IMR-90 (cell line): ENCODE measurements around the gene ABI3BP. TPM values are rescaled to one million over a fixed set of nuclear protein-coding genes. Genes with fewer than 3 reads are reported as not detected.
"Not testable (repeated sequence)": the region's sequence is repeated elsewhere in the genome, so short reads cannot be mapped to it uniquely, and the experiment has no call there.

ENCODE experiments used
- ATAC-seq: fragments of 200-7000 bp; cut with Tn5 transposase; 2 replicates; pipeline ENCODE4 v1.9.1; 2020; ENCODE audit warnings: low read depth, mild to moderate bottlenecking, moderate library complexity
- BruUV-seq: library from RNA; stranded (reverse); fragments of 400-500 nt; replicated peaks from 2 replicates; lab custom pipeline; 2021; lab: Mats Ljungman, UMichigan
- CTCF ChIA-PET: fragments of 300-600 bp; formaldehyde crosslinking; extraction: SDS; loops from one replicate; lab custom pipeline; 2021; ENCODE audit warnings: antibody characterized with exemption; lab: Yijun Ruan, JAX
- POLR2A ChIA-PET: fragments of 300-600 bp; sonication (Branson Sonifier 250); formaldehyde crosslinking; loops from one replicate; lab custom pipeline; 2022; ENCODE audit warnings: antibody characterized with exemption; ENCODE audit not compliant: unreplicated experiment; lab: Charles Lee
- DNase-seq: peaks from one replicate; pipeline ENCODE4 v3.0.0; 2013
- H2AFZ ChIP-seq: replicated peaks from 2 replicates; pipeline ENCODE3; 2013; ENCODE audit warnings: low read length, mild to moderate bottlenecking; ENCODE audit not compliant: poor library complexity
- H2AK5ac ChIP-seq: 2 replicates; pipeline ENCODE4 v1.6.1; 2013; ENCODE audit warnings: low read depth, low read length, inconsistent platforms
- H2AK9ac ChIP-seq: replicated peaks from 2 replicates; pipeline ENCODE3; 2013; ENCODE audit warnings: mild to moderate bottlenecking, low read depth, low read length, moderate library complexity; ENCODE audit not compliant: poor library complexity
- H2BK120ac ChIP-seq: 2 replicates; pipeline ENCODE4 v1.6.1; 2013; ENCODE audit warnings: low read depth, low read length, inconsistent platforms
- H2BK15ac ChIP-seq: 3 replicates; pipeline ENCODE4 v1.6.1; 2013; ENCODE audit warnings: low read depth, low read length, inconsistent platforms
- H2BK20ac ChIP-seq: 2 replicates; pipeline ENCODE4 v1.6.1; 2013; ENCODE audit warnings: low read depth, mild to moderate bottlenecking, inconsistent platforms, low read length, moderate library complexity
- H2BK5ac ChIP-seq: 2 replicates; pipeline ENCODE4 v1.6.1; 2013; ENCODE audit warnings: mild to moderate bottlenecking, low read depth, low read length, inconsistent platforms; ENCODE audit not compliant: poor library complexity, severe bottlenecking
- H3K14ac ChIP-seq: replicated peaks from 2 replicates; pipeline ENCODE4 v1.6.1; 2013; ENCODE audit warnings: low read depth, low read length, inconsistent platforms
- H3K18ac ChIP-seq: 2 replicates; pipeline ENCODE4 v1.6.1; 2013; ENCODE audit warnings: low read depth, low read length, control low read depth
- H3K23ac ChIP-seq: 2 replicates; pipeline ENCODE4 v1.6.1; 2013; ENCODE audit warnings: low read depth, low read length, inconsistent platforms
- H3K27ac ChIP-seq: 2 replicates; pipeline ENCODE4 v1.5.1; 2013; ENCODE audit warnings: mild to moderate bottlenecking, control low read depth, low read length; ENCODE audit not compliant: insufficient read depth
- H3K27me3 ChIP-seq: 2 replicates; pipeline ENCODE4 v1.6.1; 2013; ENCODE audit warnings: low read length; ENCODE audit not compliant: control insufficient read depth, insufficient read depth
- H3K36me3 ChIP-seq: 2 replicates; pipeline ENCODE4 v1.6.1; 2013; ENCODE audit warnings: low read length, mixed read lengths; ENCODE audit not compliant: control insufficient read depth, insufficient read depth
- H3K4ac ChIP-seq: 2 replicates; pipeline ENCODE4 v1.6.1; 2013; ENCODE audit warnings: low read depth, low read length, inconsistent platforms
- H3K4me1 ChIP-seq: 2 replicates; pipeline ENCODE4 v1.6.1; 2013; ENCODE audit warnings: low read length, mixed read lengths; ENCODE audit not compliant: control insufficient read depth, insufficient read depth
- H3K4me2 ChIP-seq: 2 replicates; pipeline ENCODE4 v1.6.1; 2013; ENCODE audit warnings: low read depth, mild to moderate bottlenecking, control low read depth, low read length, moderate library complexity
- H3K4me3 ChIP-seq: 2 replicates; pipeline ENCODE4 v1.5.1; 2013; ENCODE audit warnings: low read depth, mild to moderate bottlenecking, control low read depth, low read length, moderate library complexity; ENCODE audit not compliant: insufficient read depth
- H3K56ac ChIP-seq: 2 replicates; pipeline ENCODE4 v1.6.1; 2013; ENCODE audit warnings: low read length, inconsistent platforms; ENCODE audit not compliant: insufficient read depth; ENCODE audit errors: extremely low read depth
- H3K79me1 ChIP-seq, 2 experiments: 2 replicates each; pipeline ENCODE4 v1.6.1; 2013; ENCODE audit warnings: low read length in 2 of 2, inconsistent platforms in 1 of 2, low read depth in 1 of 2
- H3K9ac ChIP-seq: 2 replicates; pipeline ENCODE4 v1.6.1; 2013; ENCODE audit warnings: low read depth, low read length, control low read depth
- H3K9me1 ChIP-seq: 2 replicates; pipeline ENCODE4 v1.6.1; 2013; ENCODE audit warnings: low read length, inconsistent platforms; ENCODE audit not compliant: insufficient read depth
- H3K9me3 ChIP-seq: 2 replicates; pipeline ENCODE4 v1.6.1; 2013; ENCODE audit warnings: low read length; ENCODE audit not compliant: control insufficient read depth, insufficient read depth
- H4K20me1 ChIP-seq: 2 replicates; pipeline ENCODE4 v1.6.1; 2013; ENCODE audit warnings: low read length, inconsistent platforms; ENCODE audit not compliant: insufficient read depth
- H4K5ac ChIP-seq: 2 replicates; pipeline ENCODE4 v1.6.1; 2013; ENCODE audit warnings: mild to moderate bottlenecking, low read depth, low read length, control low read depth
- H4K8ac ChIP-seq, 2 experiments: 2 replicates each; pipeline ENCODE4 v1.6.1; 2013; ENCODE audit warnings: low read depth in 2 of 2, low read length in 2 of 2, control low read depth in 1 of 2, inconsistent platforms in 1 of 2
- H4K91ac ChIP-seq: 2 replicates; pipeline ENCODE4 v1.6.1; 2013; ENCODE audit warnings: low read depth, low read length, inconsistent platforms; ENCODE audit not compliant: insufficient read depth
- CHD1 ChIP-seq: IDR thresholded peaks from 2 replicates; pipeline ENCODE4 v1.6.1; 2012; ENCODE audit warnings: low read depth, low read length, improper control_type of control experiment
- FOS ChIP-seq: fragments of 150-350 bp; IDR thresholded peaks from 2 replicates; pipeline ENCODE4 v1.6.1; 2016; ENCODE audit warnings: low read depth, low read length
- MAFK ChIP-seq: IDR thresholded peaks from 2 replicates; pipeline ENCODE4 v1.6.1; 2012; ENCODE audit warnings: low read depth, low read length, improper control_type of control experiment
- MAZ ChIP-seq: IDR thresholded peaks from 2 replicates; pipeline ENCODE4 v1.6.1; 2012; ENCODE audit warnings: low read depth, mild to moderate bottlenecking, low read length, improper control_type of control experiment, moderate library complexity, borderline replicate concordance
- SMC3 ChIP-seq: fragments of 150-350 bp; IDR thresholded peaks from 2 replicates; pipeline ENCODE4 v1.6.1; 2016; ENCODE audit warnings: low read depth, mild to moderate bottlenecking, antibody characterized with exemption, low read length, moderate library complexity
- WGBS, 2 experiments: methylation state at CpG; one replicate each; pipeline versions ENCODE4 v1.1.5 to v1.1.7; 2013; ENCODE audit warnings: missing lambda C conversion rate in 2 of 2; ENCODE audit not compliant: insufficient read length in 1 of 2; ENCODE audit errors: extremely low coverage in 2 of 2; 5-methylcytosine and 5-hydroxymethylcytosine counted together
- dilution Hi-C: fragments of 300-500 bp; cut with HindIII; formaldehyde crosslinking; loops from one replicate; pipeline ENCODE4 v1.14.3; 2018; ENCODE audit warnings: low sequenced_read_pairs; ENCODE audit not compliant: unreplicated experiment
- in situ Hi-C: fragments of 300-500 bp; cut with MboI; formaldehyde crosslinking; loops from 3 replicates; pipeline ENCODE4 v1.14.3; 2019; ENCODE audit warnings: low sequenced_read_pairs, inconsistent platforms, mixed read lengths
- intact Hi-C: fragments of 100-400 bp; cut with micrococcal nuclease; formaldehyde crosslinking; loops from 2 replicates; pipeline ENCODE4 v1.10.0; 2022
- polyA plus RNA-seq, 3 experiments: library from polyadenylated mRNA; depleted of rRNA; stranded (reverse); fragments of >200 nt; gene quantifications; 2 replicates each; pipeline ENCODE4 v1.2.3, GENCODE V29; 2012; ENCODE audit warnings: low replicate concordance in 1 of 3
- total RNA-seq: library from RNA; depleted of rRNA; stranded (reverse); fragments of >200 nt; gene quantifications from 2 replicates; pipeline ENCODE4 v1.2.3, GENCODE V29; 2012

ABI3BP gene
- total and polyA plus RNA-seq, 2 of the 4 experiments (the other 2 are of a cell fraction), result 3.0 to 26.7 TPM

DNA sequence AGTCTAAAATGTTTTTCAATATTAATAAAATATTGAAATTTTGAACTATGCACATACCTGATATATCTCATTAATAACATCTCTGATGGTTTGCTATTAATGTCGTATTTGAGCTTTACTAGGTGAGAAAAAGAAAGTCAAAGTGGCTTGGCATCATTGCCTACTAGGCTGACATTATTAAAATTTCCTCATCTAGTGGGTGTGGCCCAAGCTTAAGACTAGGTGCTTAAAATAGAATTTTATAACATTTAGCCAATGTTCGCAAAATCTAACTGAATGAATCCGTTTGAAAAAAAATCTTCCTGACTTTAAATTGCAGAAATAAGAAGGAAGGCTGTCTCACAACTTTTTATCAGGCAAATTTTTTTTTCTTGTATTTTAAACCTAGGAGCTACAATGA lies 46.1 kb downstream of the ABI3BP start:
- Histone ChIP-seq H4K20me1 (no peaks in the 10 kb centered on the region), H3K23ac (no peak overlapping the region), H3K4me1 (no peaks in the 10 kb centered on the region), H2BK20ac (no peak overlapping the region), H4K91ac (no peak overlapping the region), H2AK9ac (no peak overlapping the region), H2BK15ac (no peak overlapping the region), H2BK5ac (no peak overlapping the region), H3K79me1 (no peaks in the 10 kb centered on the region), H3K14ac (no peak overlapping the region), H3K4me3 (no peak overlapping the region), H3K4me2 (no peak overlapping the region), H2BK120ac (no peak overlapping the region), H4K8ac (no peak overlapping the region), H3K9me3 (no peaks in the 10 kb centered on the region), H3K9me1 (peaks cover 2% of the 10 kb centered on the region; the same call in 1 of the 2 replicates), H3K27me3 (no peaks in the 10 kb centered on the region), H3K18ac (no peak overlapping the region), H3K27ac (no peak overlapping the region), H2AFZ (no peak overlapping the region), H3K4ac (no peak overlapping the region), H4K5ac (no peak overlapping the region), H3K36me3 (no peaks in the 10 kb centered on the region), H3K9ac (no peak overlapping the region), H2AK5ac (no peak overlapping the region), H3K56ac (no peak overlapping the region)
- no TSS peak for BruUV-seq
- DNase-seq (no peak), ATAC-seq (no peak)
- WGBS, 2 experiments, result no CpG with 5 or more reads among the region's 3 CpGs
- ChIA-PET POLR2A (interaction anchor here (0.6 kb wide), 1 partner anchor 29 kb away, joined by 3 read pairs; no protein-coding TSS in a partner anchor), CTCF (no interaction called here)
- in situ Hi-C loops (no loop called here), dilution Hi-C loops (no loop called here), intact Hi-C loops (no loop called here)
- TF ChIP-seq SMC3, result no peak
- no peak for TF ChIP-seq MAFK
- no peak for TF ChIP-seq FOS
- no peak for TF ChIP-seq MAZ
- no peak for TF ChIP-seq CHD1

DNA sequence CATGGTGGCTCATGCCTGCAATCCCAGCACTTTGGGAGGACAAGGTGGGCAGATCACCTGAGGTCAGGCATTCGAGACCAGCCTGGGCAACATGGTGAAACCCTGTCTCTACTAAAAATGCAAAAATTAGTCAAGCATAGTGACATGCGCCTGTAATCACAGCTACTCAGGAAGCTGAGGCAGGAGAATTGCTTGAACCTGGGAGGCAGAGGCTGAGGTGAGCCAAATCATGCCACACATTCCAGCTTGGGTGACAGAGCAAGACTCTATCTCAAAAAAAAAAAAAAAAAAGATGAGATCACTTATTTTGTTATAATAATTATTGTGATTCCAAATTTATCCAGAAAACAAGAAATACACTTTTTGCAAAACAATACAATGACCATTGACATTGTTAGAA lies 47.1 kb downstream of the ABI3BP start:
- dilution Hi-C loops, H3K27ac ChIP-seq, H3K9ac ChIP-seq, H2AFZ ChIP-seq, H3K4me3 ChIP-seq, in situ Hi-C loops, H2BK120ac ChIP-seq, DNase-seq, H3K79me1 ChIP-seq, H4K5ac ChIP-seq, ATAC-seq, H3K4me1 ChIP-seq, BruUV-seq, H3K9me3 ChIP-seq, H3K4me2 ChIP-seq, H3K23ac ChIP-seq, H4K8ac ChIP-seq, H2AK9ac ChIP-seq, H3K9me1 ChIP-seq, H3K27me3 ChIP-seq, H3K56ac ChIP-seq, H3K18ac ChIP-seq, H4K20me1 ChIP-seq, CTCF ChIA-PET, H3K36me3 ChIP-seq, H4K91ac ChIP-seq, H2AK5ac ChIP-seq, H2BK15ac ChIP-seq, H3K14ac ChIP-seq, intact Hi-C loops, H2BK20ac ChIP-seq, H2BK5ac ChIP-seq, H3K4ac ChIP-seq: not testable (repeated sequence)
- POLR2A ChIA-PET, result interaction anchor here (0.7 kb wide), 1 partner anchor 242 kb away, joined by 19 read pairs; no protein-coding TSS in a partner anchor
- WGBS, 2 experiments, result no CpG with 5 or more reads among the region's 2 CpGs
